ENCODE measurements around the gene STMND1.

STMND1 gene

GRCh38 chr6:17156966-17157365 lies 55.1 kb downstream of the STMND1 start:
- Histone ChIP-seq H3K4me3 (replicated peaks; ENCODE audit: insufficient read depth, low read length) (no peak overlapping the region), H3K27me3 (ENCODE audit: insufficient read depth, poor library complexity, severe bottlenecking) (no peaks in the 10 kb centered on the region), H3K27ac (replicated peaks) (no peak overlapping the region)
- TF ChIP-seq REST (IDR thresholded peaks at IDR 0.05; ENCODE audit: insufficient replicate concordance, low read depth) = no peak
- TF ChIP-seq CTCF (IDR thresholded peaks at IDR 0.05; ENCODE audit: insufficient read depth, low read length) = no peak
- no peak for TF ChIP-seq POLR2AphosphoS5 (IDR thresholded peaks at IDR 0.05; ENCODE audit: low read depth)
- TF ChIP-seq SPI1 (IDR thresholded peaks at IDR 0.05; ENCODE audit: borderline replicate concordance, low read depth) = no peak
- no peak for TF ChIP-seq GABPA (IDR thresholded peaks at IDR 0.05; ENCODE audit: low read depth)
- no peak for DNase-seq (ENCODE audit: low read depth in 1 of 2, low spot score in 1 of 2)

GRCh38 chr6:17157617-17158016 lies 55.8 kb downstream of the STMND1 start:
- Histone ChIP-seq H3K4me3 (replicated peaks; ENCODE audit: insufficient read depth, low read length) (no peak overlapping the region), H3K27me3 (ENCODE audit: insufficient read depth, poor library complexity, severe bottlenecking) (no peaks in the 10 kb centered on the region), H3K27ac (replicated peaks) (no peak overlapping the region)
- DNase-seq (ENCODE audit: low read depth in 1 of 2, low spot score in 1 of 2) = no peak
- no peak for TF ChIP-seq POLR2AphosphoS5 (IDR thresholded peaks at IDR 0.05; ENCODE audit: low read depth)

GRCh38 chr6:17159240-17159639 lies 57.4 kb downstream of the STMND1 start:
- no peaks in the 10 kb centered on the region for H3K27me3 ChIP-seq (ENCODE audit: insufficient read depth, poor library complexity, severe bottlenecking)
- DNase-seq (ENCODE audit: low read depth in 1 of 2, low spot score in 1 of 2) = no peak
- TF ChIP-seq REST (IDR thresholded peaks at IDR 0.05; ENCODE audit: insufficient replicate concordance, low read depth) = no peak
- TF ChIP-seq SPI1 (IDR thresholded peaks at IDR 0.05; ENCODE audit: borderline replicate concordance, low read depth) = no peak
- TF ChIP-seq CTCF (IDR thresholded peaks at IDR 0.05; ENCODE audit: insufficient read depth, low read length) = no peak
- no peak for TF ChIP-seq GABPA (IDR thresholded peaks at IDR 0.05; ENCODE audit: low read depth)
- no peak for TF ChIP-seq POLR2AphosphoS5 (IDR thresholded peaks at IDR 0.05; ENCODE audit: low read depth)
- H3K27ac ChIP-seq (replicated peaks) = no peak overlapping the region
- H3K4me3 ChIP-seq (replicated peaks; ENCODE audit: insufficient read depth, low read length) = no peak overlapping the region

GRCh38 chr6:17161076-17161475 lies 59.2 kb downstream of the STMND1 start:
- no peak for TF ChIP-seq CTCF (IDR thresholded peaks at IDR 0.05; ENCODE audit: insufficient read depth, low read length)
- no peak for TF ChIP-seq GABPA (IDR thresholded peaks at IDR 0.05; ENCODE audit: low read depth)
- no peak for TF ChIP-seq REST (IDR thresholded peaks at IDR 0.05; ENCODE audit: insufficient replicate concordance, low read depth)
- no peak for TF ChIP-seq POLR2AphosphoS5 (IDR thresholded peaks at IDR 0.05; ENCODE audit: low read depth)
- TF ChIP-seq SPI1 (IDR thresholded peaks at IDR 0.05; ENCODE audit: borderline replicate concordance, low read depth) = no peak
- H3K27me3 ChIP-seq (ENCODE audit: insufficient read depth, poor library complexity, severe bottlenecking) = no peaks in the 10 kb centered on the region
- no peak overlapping the region for H3K27ac ChIP-seq (replicated peaks)
- no peak for DNase-seq (ENCODE audit: low read depth in 1 of 2, low spot score in 1 of 2)
- H3K4me3 ChIP-seq (replicated peaks; ENCODE audit: insufficient read depth, low read length) = no peak overlapping the region

Measured in HL-60 (cell line).